K562 (cell line): ENCODE measurements around the gene RGS9. TPM values are rescaled to one million over a fixed set of nuclear protein-coding genes. Genes with fewer than 3 reads are reported as not detected.

Source experiments
- ASH1L ChIP-seq: fragments of 450-650 bp; IDR thresholded peaks from 2 replicates; pipeline ENCODE4 v1.6.1; 2018; ENCODE audit warnings: borderline replicate concordance, mild to moderate bottlenecking, low read depth; ENCODE audit not compliant: partially characterized antibody
- BRD4 ChIP-seq: fragments of 200-600 bp; sonication (generic); IDR thresholded peaks from 2 replicates; pipeline ENCODE4 v1.6.1; 2017; ENCODE audit warnings: inconsistent platforms
- CGGBP1 ChIP-seq: fragments of 250-450 bp; sonication (Bioruptor Pico); IDR thresholded peaks from 2 replicates; pipeline ENCODE4 v1.9.0; 2021; ENCODE audit warnings: mild to moderate bottlenecking
- FIP1L1 ChIP-seq: fragments of 200-400 bp; formaldehyde crosslinking; IDR thresholded peaks from 2 replicates; pipeline ENCODE4 v1.6.1; 2018; ENCODE audit warnings: mild to moderate bottlenecking, low read depth, low read length; ENCODE audit not compliant: poor library complexity, severe bottlenecking
- HCFC1 ChIP-seq: IDR thresholded peaks from 2 replicates; pipeline ENCODE4 v1.6.1; 2012; ENCODE audit warnings: low read depth, low read length, improper control_type of control experiment
- HDAC8 ChIP-seq: fragments of 450-650 bp; IDR thresholded peaks from 2 replicates; pipeline ENCODE4 v1.6.1; 2016; ENCODE audit warnings: mild to moderate bottlenecking, missing genetic modification characterization, moderate library complexity, missing compliant biosample characterization
- ILK ChIP-seq: fragments of 450-650 bp; IDR thresholded peaks from 2 replicates; pipeline ENCODE4 v1.6.1; 2016; ENCODE audit warnings: missing genetic modification characterization, low read depth, mild to moderate bottlenecking, missing compliant biosample characterization, moderate library complexity, borderline replicate concordance
- MNT ChIP-seq, 2 experiments: fragments of 450-650 bp; conservative IDR thresholded peaks; 2 replicates each; pipeline ENCODE4 v1.6.1; 2017; ENCODE audit warnings: mild to moderate bottlenecking in 2 of 2, moderate library complexity in 2 of 2
- NR1H2 ChIP-seq: sonication (generic); formaldehyde crosslinking; IDR thresholded peaks from 2 replicates; pipeline ENCODE4 v1.4.0; 2020; ENCODE audit warnings: mild to moderate bottlenecking, missing genetic modification reagents
- PRDM10 ChIP-seq: fragments of 450-650 bp; IDR thresholded peaks from 2 replicates; pipeline ENCODE4 v1.6.1; 2018; ENCODE audit not compliant: partially characterized antibody
- RBM25 ChIP-seq: fragments of 200-400 bp; formaldehyde crosslinking; IDR thresholded peaks from 2 replicates; pipeline ENCODE4 v1.6.1; 2018; ENCODE audit warnings: low read length, low read depth, moderate library complexity; ENCODE audit not compliant: severe bottlenecking
- SMAD1 ChIP-seq: fragments of 150-350 bp; IDR thresholded peaks from 2 replicates; pipeline ENCODE4 v1.6.1; 2014; ENCODE audit warnings: low read length, low read depth; ENCODE audit not compliant: partially characterized antibody
- SMARCA4 ChIP-seq: fragments of 450-650 bp; IDR thresholded peaks from 2 replicates; pipeline ENCODE4 v1.6.1; 2016
- SNIP1 ChIP-seq: fragments of 450-650 bp; IDR thresholded peaks from 2 replicates; pipeline ENCODE4 v1.7.1; 2017; ENCODE audit warnings: low read depth, mild to moderate bottlenecking
- SREBF2 ChIP-seq: sonication (generic); formaldehyde crosslinking; IDR thresholded peaks from 2 replicates; pipeline ENCODE4 v1.4.0; 2020; ENCODE audit warnings: mild to moderate bottlenecking, missing genetic modification reagents
- XRCC3 ChIP-seq: fragments of 450-650 bp; IDR thresholded peaks from 2 replicates; pipeline ENCODE4 v1.6.1; 2017; ENCODE audit warnings: mild to moderate bottlenecking, moderate library complexity
- ZBTB33 ChIP-seq: sonication (generic); formaldehyde crosslinking; IDR thresholded peaks from 2 replicates; pipeline ENCODE4 v1.8.1; 2023; ENCODE audit warnings: mild to moderate bottlenecking, missing genetic modification reagents
- ZBTB9 ChIP-seq: fragments of 450-650 bp; formaldehyde crosslinking; IDR thresholded peaks from 2 replicates; pipeline ENCODE4 v1.4.0; 2020; ENCODE audit warnings: mild to moderate bottlenecking, moderate library complexity
- ZNF165 ChIP-seq: fragments of 250-450 bp; sonication (Bioruptor Pico); IDR thresholded peaks from 2 replicates; pipeline ENCODE4 v1.4.0; 2020; ENCODE audit warnings: borderline replicate concordance
- polyA plus RNA-seq, 8 experiments: library from polyadenylated mRNA; depleted of rRNA in 4 of 8; stranded (reverse) in 5 of 8; unstranded in 3 of 8; fragments of >200 nt; fragmentation: Nextera tagmentation in 2 of 8; fragmentation: Illumina TruSeq in 1 of 8; extraction: Ambion mirVana in 2 of 8; extraction: Trizol in 1 of 8; gene quantifications; 2 replicates each; pipeline versions ENCODE4 v1.2.1 to v1.2.3, GENCODE V29; 2011 to 2014; ENCODE audit warnings: inconsistent platforms in 1 of 8, missing spikeins in 1 of 8
- total RNA-seq, 7 experiments: library from RNA; depleted of rRNA in 6 of 7; stranded (reverse); fragments of >200 nt in 6 of 7; fragmentation: Illumina TruSeq in 2 of 7; extraction: Trizol in 2 of 7; gene quantifications; 2 replicates each; pipeline versions ENCODE4 v1.2.1 to v1.2.3, GENCODE V29; 2011 to 2021; ENCODE audit warnings: low replicate concordance in 1 of 7

The RGS9 gene
- total and polyA plus RNA-seq, 9 of the 15 experiments (the other 6 are each of a cell fraction or from before 2014, with no cell fraction given): 0.18 to 1.4 (median 0.55) TPM

DNA sequence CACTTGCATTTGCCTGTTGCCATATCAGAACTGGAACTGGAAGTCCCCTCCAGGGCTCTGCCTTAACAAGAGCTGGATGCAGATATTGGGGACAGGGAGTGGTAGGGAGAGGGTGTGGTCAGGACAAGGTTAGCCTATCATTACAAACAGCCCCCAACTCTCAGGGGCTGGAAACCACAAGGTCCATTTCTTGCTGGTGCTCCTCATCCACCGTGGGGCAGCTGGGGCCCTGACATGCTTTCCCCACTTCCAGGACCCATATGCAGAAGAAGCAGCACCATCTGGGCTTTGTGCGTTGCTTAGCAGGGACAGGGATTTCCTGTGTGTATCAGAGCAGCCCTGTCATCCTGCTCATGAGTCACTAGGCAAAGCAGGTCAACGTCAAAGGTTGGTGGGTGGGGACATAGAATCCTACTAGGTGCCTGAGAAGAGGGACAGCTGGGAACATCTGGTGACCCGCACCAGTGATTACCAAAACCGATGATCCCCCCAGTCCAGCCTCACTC is 26.9 kb downstream of the RGS9 start (continued):
- TF ChIP-seq HCFC1 (no peak), SMARCA4 (peak; percentile 70; the same call in 1 of the 2 replicates), RBM25 (peak; percentile 16), ZNF165 (no peak), ZBTB33 (CRISPR knock-in tag) (no peak), SNIP1 (no peak), BRD4 (no peak), SREBF2 (CRISPR knock-in tag) (no peak), CGGBP1 (no peak), ILK (tag) (no peak), ZBTB9 (no peak), SMAD1 (no peak), FIP1L1 (no peak), MNT (conservative IDR thresholded peaks at IDR 0.05) (peak in 1 of 2 experiments; percentile 33; a peak in 2 of 4 replicates), PRDM10 (no peak), NR1H2 (CRISPR knock-in tag) (no peak), XRCC3 (no peak), ASH1L (no peak), HDAC8 (tag) (no peak)
